OCI-LY7 (cell line): Measurements from ENCODE around the gene CCDC71L. TPM values are rescaled to one million over a fixed set of nuclear protein-coding genes. Genes with fewer than 3 reads are reported as not detected.

Experiments used
- BruUV-seq: library from RNA; stranded (reverse); fragments of 400-500 nt; replicated peaks from 2 replicates; lab custom pipeline; 2021; lab: Mats Ljungman, UMichigan
- CTCF ChIA-PET: fragments of 300-600 bp; sonication (Branson Sonifier 250); formaldehyde crosslinking; loops from one replicate; lab custom pipeline; 2022; ENCODE audit warnings: antibody characterized with exemption; ENCODE audit not compliant: unreplicated experiment; lab: Charles Lee
- POLR2A ChIA-PET: fragments of 300-600 bp; sonication (Branson Sonifier 250); formaldehyde crosslinking; loops from one replicate; lab custom pipeline; 2022; ENCODE audit warnings: antibody characterized with exemption; lab: Charles Lee
- DNase-seq: peaks from one replicate; pipeline ENCODE4 v3.0.0-alpha.2; 2015; ENCODE audit warnings: low spot score
- H2AFZ ChIP-seq: fragments of 200-600 bp; sonication (generic), shearing (Covaris generic); 2 replicates; pipeline ENCODE4 v1.6.1; 2014; ENCODE audit warnings: mild to moderate bottlenecking, antibody characterized with exemption, low read length, moderate library complexity
- H3K27ac ChIP-seq: fragments of 200-600 bp; sonication (generic); 2 replicates; pipeline ENCODE4 v1.5.1; 2014; ENCODE audit warnings: mixed run types, low read depth, mild to moderate bottlenecking, moderate library complexity, low read length, inconsistent platforms; ENCODE audit not compliant: poor library complexity, severe bottlenecking
- H3K36me3 ChIP-seq: fragments of 200-600 bp; sonication (generic); 2 replicates; pipeline ENCODE4 v1.6.1; 2014; ENCODE audit warnings: mild to moderate bottlenecking, antibody characterized with exemption, low read length, moderate library complexity, mixed read lengths; ENCODE audit not compliant: insufficient read depth
- H3K4me1 ChIP-seq: fragments of 200-600 bp; sonication (generic); 2 replicates; pipeline ENCODE4 v1.5.1; 2014; ENCODE audit warnings: mild to moderate bottlenecking, low read length; ENCODE audit not compliant: insufficient read depth, poor library complexity, severe bottlenecking
- H3K4me2 ChIP-seq: fragments of 200-600 bp; sonication (generic); 2 replicates; pipeline ENCODE4 v1.6.1; 2014; ENCODE audit warnings: mild to moderate bottlenecking, low read length
- H3K4me3 ChIP-seq: fragments of 200-600 bp; sonication (generic); 2 replicates; pipeline ENCODE4 v1.5.1; 2014; ENCODE audit warnings: mild to moderate bottlenecking, low read depth, low read length; ENCODE audit not compliant: poor library complexity, severe bottlenecking
- H3K79me2 ChIP-seq: fragments of 200-600 bp; sonication (generic); 2 replicates; pipeline ENCODE4 v1.6.1; 2016; ENCODE audit warnings: low read depth, mild to moderate bottlenecking, low read length, moderate library complexity, mixed read lengths; ENCODE audit not compliant: insufficient read depth
- H3K9me2 ChIP-seq: fragments of 200-600 bp; sonication (generic); 2 replicates; pipeline ENCODE4 v1.6.1; 2016; ENCODE audit warnings: mild to moderate bottlenecking, low read length, mixed read lengths; ENCODE audit not compliant: insufficient read depth
- H3K9me3 ChIP-seq: fragments of 200-600 bp; sonication (generic); 2 replicates; pipeline ENCODE4 v1.6.1; 2014; ENCODE audit warnings: mild to moderate bottlenecking, mixed run types, low read length, mixed read lengths
- H4K20me1 ChIP-seq: fragments of 200-600 bp; sonication (generic); 2 replicates; pipeline ENCODE4 v1.6.1; 2014; ENCODE audit warnings: mild to moderate bottlenecking, antibody characterized with exemption, low read length, moderate library complexity, mixed read lengths; ENCODE audit not compliant: insufficient read depth
- EZH2phosphoT487 ChIP-seq: fragments of 200-600 bp; sonication (generic); IDR thresholded peaks from 2 replicates; pipeline ENCODE4 v1.6.1; 2018; ENCODE audit warnings: low read depth, borderline replicate concordance, mild to moderate bottlenecking, mixed run types, antibody characterized with exemption, low read length, moderate library complexity, mixed read lengths
- intact Hi-C: fragments of 100-400 bp; cut with micrococcal nuclease; formaldehyde crosslinking; loops from one replicate; pipeline ENCODE4 v1.10.0; 2022; ENCODE audit not compliant: unreplicated experiment
- total RNA-seq, 2 experiments: library from RNA; depleted of rRNA in 1 of 2; stranded (reverse); fragments of >200 nt in 1 of 2; shearing (Covaris generic) in 1 of 2; gene quantifications; 2 replicates each; pipeline ENCODE4 v1.2.3, GENCODE V29; 2014 to 2022
- TF ChIP-seq, protein P1 (sequence below): fragments of 200-600 bp; sonication (generic); conservative IDR thresholded peaks from 2 replicates; pipeline ENCODE4 v1.5.1; 2014; ENCODE audit warnings: mild to moderate bottlenecking, antibody characterized with exemption, low read length, moderate library complexity, mixed read lengths

The CCDC71L gene
- total RNA-seq, 2 experiments from 2014 or later, result 18.5 to 20.5 TPM

GRCh38 chr7:106653488-106653887, 7.5 kb downstream of the CCDC71L start:
- intact Hi-C loops, result no loop called here
- Histone ChIP-seq H3K9me3 (no peaks in the 10 kb centered on the region), H2AFZ (no peak overlapping the region), H3K27ac (no peak overlapping the region), H3K4me2 (no peak overlapping the region), H3K79me2 (peaks cover 6% of the 10 kb centered on the region; the same call in 1 of the 2 replicates), H3K4me3 (no peak overlapping the region), H3K9me2 (no peaks in the 10 kb centered on the region), H3K36me3 (no peaks in the 10 kb centered on the region), H3K4me1 (no peaks in the 10 kb centered on the region), H4K20me1 (no peaks in the 10 kb centered on the region)
- TF ChIP-seq EZH2phosphoT487, result no peak
- TF ChIP-seq, protein P1, sequence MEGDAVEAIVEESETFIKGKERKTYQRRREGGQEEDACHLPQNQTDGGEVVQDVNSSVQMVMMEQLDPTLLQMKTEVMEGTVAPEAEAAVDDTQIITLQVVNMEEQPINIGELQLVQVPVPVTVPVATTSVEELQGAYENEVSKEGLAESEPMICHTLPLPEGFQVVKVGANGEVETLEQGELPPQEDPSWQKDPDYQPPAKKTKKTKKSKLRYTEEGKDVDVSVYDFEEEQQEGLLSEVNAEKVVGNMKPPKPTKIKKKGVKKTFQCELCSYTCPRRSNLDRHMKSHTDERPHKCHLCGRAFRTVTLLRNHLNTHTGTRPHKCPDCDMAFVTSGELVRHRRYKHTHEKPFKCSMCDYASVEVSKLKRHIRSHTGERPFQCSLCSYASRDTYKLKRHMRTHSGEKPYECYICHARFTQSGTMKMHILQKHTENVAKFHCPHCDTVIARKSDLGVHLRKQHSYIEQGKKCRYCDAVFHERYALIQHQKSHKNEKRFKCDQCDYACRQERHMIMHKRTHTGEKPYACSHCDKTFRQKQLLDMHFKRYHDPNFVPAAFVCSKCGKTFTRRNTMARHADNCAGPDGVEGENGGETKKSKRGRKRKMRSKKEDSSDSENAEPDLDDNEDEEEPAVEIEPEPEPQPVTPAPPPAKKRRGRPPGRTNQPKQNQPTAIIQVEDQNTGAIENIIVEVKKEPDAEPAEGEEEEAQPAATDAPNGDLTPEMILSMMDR, result no peak
- BruUV-seq, result no TSS peak
- POLR2A ChIA-PET, result interaction anchor here (0.5 to 1.6 kb wide), 4 partner anchors 9 to 1448 kb away, joined by 3 to 4 read pairs (median 3); no protein-coding TSS in a partner anchor
- no peak for DNase-seq
- CTCF ChIA-PET, result no interaction called here

DNA sequence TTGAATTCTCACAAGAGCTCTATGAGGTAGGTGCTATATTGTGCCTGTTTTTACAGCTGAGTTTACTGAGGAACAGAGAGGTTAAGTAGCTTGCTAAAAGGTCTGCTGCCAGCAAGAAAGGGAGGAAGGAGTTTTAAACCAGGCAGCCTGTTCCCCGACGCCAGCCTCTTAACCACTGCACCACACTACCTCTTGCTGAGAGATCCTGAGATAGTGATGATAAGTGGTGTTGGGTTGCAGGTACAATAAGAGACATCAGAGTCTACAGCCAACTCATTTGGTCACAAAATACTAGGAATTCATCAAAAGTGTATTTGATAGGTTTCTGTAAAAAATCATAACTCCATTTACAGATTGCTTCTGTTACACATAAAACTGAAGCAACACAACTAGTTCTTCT, 8.0 kb downstream of the CCDC71L start:
- Histone ChIP-seq H3K79me2 (peaks cover 1% of the 10 kb centered on the region; the same call in 1 of the 2 replicates), H4K20me1 (no peaks in the 10 kb centered on the region), H3K4me1 (no peaks in the 10 kb centered on the region), H3K9me3 (no peaks in the 10 kb centered on the region), H3K27ac (no peak overlapping the region), H2AFZ (no peak overlapping the region), H3K9me2 (no peaks in the 10 kb centered on the region), H3K4me3 (no peak overlapping the region), H3K36me3 (no peaks in the 10 kb centered on the region), H3K4me2 (no peak overlapping the region)
- ChIA-PET CTCF (no interaction called here), POLR2A (interaction anchor here (0.5 to 1.1 kb wide), 5 partner anchors 11 to 1448 kb away, joined by 3 read pairs; no protein-coding TSS in a partner anchor)
- intact Hi-C loops, result no loop called here
- TF ChIP-seq, protein P1, result no peak
- no peak for DNase-seq
- BruUV-seq, result no TSS peak

- H3K9me3 ChIP-seq, result no peaks in the 10 kb centered on the region
- H3K36me3 ChIP-seq, result no peaks in the 10 kb centered on the region
- ChIA-PET POLR2A (interaction anchor here (0.7 to 0.9 kb wide), 3 partner anchors 11 to 83 kb away, joined by 3 read pairs; no protein-coding TSS in a partner anchor), CTCF (no interaction called here)
- BruUV-seq, result no TSS peak
- intact Hi-C loops, result no loop called here
- no peak for TF ChIP-seq EZH2phosphoT487
- H3K4me1 ChIP-seq, result no peaks in the 10 kb centered on the region
- no peak overlapping the region for H2AFZ ChIP-seq
- no peak overlapping the region for H3K27ac ChIP-seq
- no peaks in the 10 kb centered on the region for H3K79me2 ChIP-seq
- no peak overlapping the region for H3K4me3 ChIP-seq
- no peak for DNase-seq
- no peaks in the 10 kb centered on the region for H3K9me2 ChIP-seq
- H3K4me2 ChIP-seq, result no peak overlapping the region
- no peaks in the 10 kb centered on the region for H4K20me1 ChIP-seq
Measured at GRCh38 chr7:106652092-106652491, 8.9 kb downstream of the CCDC71L start.
